Astrocyte of the spinal cord (primary cell): ENCODE measurements around the gene RNU7-1.
A peak's percentile ranks its signal among the peaks of the same experiment; 100 is the strongest.

Source experiments
- DNase-seq: peaks from one replicate; pipeline ENCODE4 v3.0.0; 2011; ENCODE audit warnings: low read depth, low spot score
- H3K4me3 ChIP-seq: 2 replicates; pipeline ENCODE4 v1.5.1; 2011; ENCODE audit warnings: low read depth, mild to moderate bottlenecking, low read length, moderate library complexity
- in situ Hi-C: cut with HindIII; loops from 2 replicates; pipeline ENCODE4 v1.10.0; 2017; ENCODE audit warnings: low sequenced_read_pairs
- TF ChIP-seq, protein P1 (sequence below): IDR thresholded peaks from 2 replicates; pipeline ENCODE4 v1.5.1; 2012; ENCODE audit warnings: low read depth, mild to moderate bottlenecking, low read length, inconsistent platforms

RNU7-1 gene

DNA sequence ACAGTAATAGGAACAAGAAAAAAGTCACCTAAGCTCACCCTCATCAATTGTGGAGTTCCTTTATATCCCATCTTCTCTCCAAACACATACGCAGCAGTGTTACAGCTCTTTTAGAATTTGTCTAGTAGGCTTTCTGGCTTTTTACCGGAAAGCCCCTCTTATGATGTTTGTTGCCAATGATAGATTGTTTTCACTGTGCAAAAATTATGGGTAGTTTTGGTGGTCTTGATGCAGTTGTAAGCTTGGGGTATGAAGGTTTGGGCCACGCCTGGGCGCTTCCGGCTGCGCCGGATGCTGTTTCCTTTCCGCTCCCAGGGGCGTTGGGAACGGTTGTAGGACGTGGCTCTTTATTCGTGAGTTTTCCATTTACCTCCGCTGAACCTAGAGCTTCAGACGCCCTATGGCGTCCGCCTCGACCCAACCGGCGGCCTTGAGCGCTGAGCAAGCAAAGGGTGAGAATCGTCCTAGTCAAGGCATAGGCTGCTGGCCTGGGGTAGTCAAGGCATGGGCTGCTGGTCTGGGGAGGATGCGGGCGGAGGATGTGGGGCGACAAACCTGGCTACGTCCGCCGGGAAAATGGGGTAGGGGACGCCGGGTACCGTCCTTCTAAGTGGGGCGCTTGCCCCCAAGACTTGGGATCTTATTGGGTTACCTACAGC lies at the start of gene RNU7-1, which contains the start of gene C12orf57:
RNU7-1 (plus strand) TSS at position 95 of the 659 bp plus-strand sequence.
C12orf57 (plus strand) TSS at position 301 of the 659 bp plus-strand sequence; CDS start at position 401, 100 bp downstream.
- TF ChIP-seq, protein P1, sequence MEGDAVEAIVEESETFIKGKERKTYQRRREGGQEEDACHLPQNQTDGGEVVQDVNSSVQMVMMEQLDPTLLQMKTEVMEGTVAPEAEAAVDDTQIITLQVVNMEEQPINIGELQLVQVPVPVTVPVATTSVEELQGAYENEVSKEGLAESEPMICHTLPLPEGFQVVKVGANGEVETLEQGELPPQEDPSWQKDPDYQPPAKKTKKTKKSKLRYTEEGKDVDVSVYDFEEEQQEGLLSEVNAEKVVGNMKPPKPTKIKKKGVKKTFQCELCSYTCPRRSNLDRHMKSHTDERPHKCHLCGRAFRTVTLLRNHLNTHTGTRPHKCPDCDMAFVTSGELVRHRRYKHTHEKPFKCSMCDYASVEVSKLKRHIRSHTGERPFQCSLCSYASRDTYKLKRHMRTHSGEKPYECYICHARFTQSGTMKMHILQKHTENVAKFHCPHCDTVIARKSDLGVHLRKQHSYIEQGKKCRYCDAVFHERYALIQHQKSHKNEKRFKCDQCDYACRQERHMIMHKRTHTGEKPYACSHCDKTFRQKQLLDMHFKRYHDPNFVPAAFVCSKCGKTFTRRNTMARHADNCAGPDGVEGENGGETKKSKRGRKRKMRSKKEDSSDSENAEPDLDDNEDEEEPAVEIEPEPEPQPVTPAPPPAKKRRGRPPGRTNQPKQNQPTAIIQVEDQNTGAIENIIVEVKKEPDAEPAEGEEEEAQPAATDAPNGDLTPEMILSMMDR = no peak
- in situ Hi-C loops = no loop called here
- peak within 1 kb of the TSS; percentile 70 for H3K4me3 ChIP-seq
- DNase-seq = peak; percentile 95

DNA sequence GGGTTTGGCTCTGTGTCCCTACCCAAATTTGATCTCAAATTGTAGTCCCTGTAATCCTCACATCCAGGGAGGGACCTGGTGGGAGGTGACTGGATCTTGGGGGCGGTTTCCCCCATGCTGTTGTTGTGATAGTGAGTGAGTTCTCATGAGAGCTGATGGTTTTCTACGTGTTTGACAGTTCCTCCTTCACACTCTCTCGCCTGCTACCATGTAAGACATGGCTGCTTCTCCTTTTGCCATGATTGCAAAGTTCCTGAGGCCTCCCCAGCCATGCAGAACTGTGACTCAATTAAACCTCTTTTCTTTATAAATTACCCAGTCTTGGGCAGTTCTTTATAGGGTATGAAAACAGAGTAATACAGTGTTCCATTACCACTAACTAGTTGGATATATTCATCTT lies 49.3 kb upstream of the RNU7-1 start:
- no peak overlapping the region for H3K4me3 ChIP-seq
- TF ChIP-seq, protein P1 = no peak
- DNase-seq = no peak
- in situ Hi-C loops = no loop called here

DNA sequence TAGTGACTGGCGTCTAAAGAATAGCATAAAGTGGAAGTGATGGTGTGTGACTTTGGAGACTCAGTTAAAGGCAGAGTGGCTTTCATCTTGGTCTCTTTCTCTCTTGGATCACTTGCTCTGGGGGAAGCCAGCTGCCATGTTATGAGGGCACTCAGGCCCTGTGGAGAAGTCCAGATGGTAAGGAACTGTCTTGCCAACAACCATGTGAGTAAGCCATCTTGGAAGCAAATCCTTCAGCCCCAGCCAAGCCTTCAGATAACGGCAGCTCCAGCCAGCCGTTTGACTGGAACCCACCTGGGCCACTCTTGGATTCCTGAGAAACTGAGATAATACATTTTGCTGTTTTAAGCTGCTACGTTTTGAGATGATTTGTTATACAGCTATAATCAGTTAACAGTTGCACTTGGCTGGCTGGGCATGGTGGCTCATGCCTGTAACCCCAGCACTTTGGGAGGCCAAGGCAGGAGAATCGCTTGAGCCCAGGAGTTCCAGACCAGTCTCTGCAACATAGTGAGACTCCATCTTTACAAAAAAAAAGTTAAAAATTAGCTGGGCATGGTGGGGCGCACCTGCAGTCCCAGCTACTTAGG lies 46.7 kb upstream of the RNU7-1 start:
- TF ChIP-seq, protein P1 = no peak
- in situ Hi-C loops = no loop called here
- DNase-seq = no peak
- H3K4me3 ChIP-seq = no peak overlapping the region

DNA sequence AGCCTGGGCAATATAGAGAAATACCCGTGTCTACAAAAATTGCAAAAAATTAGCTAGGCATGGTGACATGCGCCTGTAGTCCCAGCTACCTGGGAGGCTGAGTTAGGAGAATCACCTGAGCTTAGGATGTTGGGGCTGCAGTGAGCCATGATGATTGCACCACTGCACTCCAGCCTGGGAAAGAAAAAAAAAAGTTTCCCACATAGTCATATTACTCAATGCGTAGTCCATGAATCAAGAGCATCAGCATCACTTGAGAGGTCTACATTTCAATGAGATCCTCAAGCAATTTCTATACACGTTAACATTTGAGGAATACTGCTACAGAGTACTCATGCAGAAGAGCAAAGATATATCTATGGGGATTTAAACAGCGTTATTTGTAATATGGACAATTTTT lies 44.2 kb upstream of the RNU7-1 start:
- in situ Hi-C loops = no loop called here
- DNase-seq = no peak
- H3K4me3 ChIP-seq = no peak overlapping the region
- TF ChIP-seq, protein P1 = no peak

DNA sequence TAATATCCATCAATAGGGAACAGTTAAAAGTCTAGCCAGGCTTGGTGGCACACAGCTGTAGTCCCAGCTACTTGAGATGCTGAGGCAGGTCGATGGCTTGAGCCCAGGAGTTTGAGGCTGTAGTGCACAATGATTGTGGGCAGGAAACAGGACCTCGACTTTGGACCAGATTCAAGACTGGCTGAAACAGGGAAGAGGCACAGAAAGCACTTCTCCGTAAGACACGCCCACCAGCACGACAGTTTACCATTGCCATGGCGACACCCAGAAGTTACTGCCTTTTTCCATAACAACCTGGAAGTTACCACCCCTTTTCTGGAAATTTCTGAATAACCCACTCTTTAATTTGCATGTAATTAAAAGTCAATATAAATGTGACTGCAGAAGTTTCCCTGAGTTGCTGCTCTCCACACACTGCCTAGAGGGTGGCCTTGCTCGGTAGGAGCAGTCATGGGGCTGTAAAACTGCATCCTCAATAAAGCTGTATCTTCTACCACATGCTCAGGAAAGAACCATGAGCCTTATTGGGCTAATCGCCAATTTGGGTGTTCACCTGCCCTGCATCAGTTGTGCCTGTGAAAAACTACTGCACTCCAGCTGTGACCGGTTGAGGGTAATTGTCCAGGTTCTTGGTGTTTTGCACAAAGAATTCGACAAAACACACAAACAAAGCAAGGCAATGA lies 43.6 kb upstream of the RNU7-1 start:
- in situ Hi-C loops = no loop called here
- TF ChIP-seq, protein P1 = no peak
- no peak overlapping the region for H3K4me3 ChIP-seq
- peak; percentile 79 for DNase-seq

DNA sequence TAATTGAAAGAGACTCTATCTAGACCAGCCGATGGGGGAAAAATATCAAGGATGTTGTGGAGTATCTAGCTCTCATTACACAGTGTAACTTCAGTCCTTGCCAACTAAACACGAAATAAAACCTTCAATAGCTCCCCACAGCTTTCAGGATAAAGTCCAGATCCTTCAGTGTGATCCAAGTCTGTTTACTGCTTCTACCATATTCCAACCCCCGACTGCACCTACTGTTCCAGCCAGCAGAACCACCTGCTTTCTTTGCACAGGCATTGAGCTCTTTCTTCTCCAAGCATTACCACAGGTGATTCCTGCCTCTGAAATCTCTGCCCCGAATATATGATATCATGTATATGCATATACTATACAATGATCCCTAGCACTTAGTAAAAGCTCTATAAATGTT lies 41.2 kb upstream of the RNU7-1 start:
- no peak for DNase-seq
- in situ Hi-C loops = no loop called here
- TF ChIP-seq, protein P1 = no peak
- no peak overlapping the region for H3K4me3 ChIP-seq
